Smooth muscle cell (in vitro differentiated cells): ENCODE measurements around the gene KDM4D. TPM values are rescaled to one million over a fixed set of nuclear protein-coding genes. Genes with fewer than 3 reads are reported as not detected.

Experiments
- DNase-seq: peaks from one replicate; lab custom pipeline; 2025; ENCODE audit not compliant: unreplicated experiment; lab: John Stamatoyannopoulos, UW
- H2AFZ ChIP-seq: fragments of 200-600 bp; sonication (generic); 2 replicates; pipeline ENCODE4 v1.6.0; 2016; ENCODE audit warnings: antibody characterized with exemption, low read depth, mild to moderate bottlenecking
- H3F3A ChIP-seq: fragments of 200-600 bp; sonication (generic); 2 replicates; pipeline ENCODE4 v1.6.0; 2017; ENCODE audit warnings: antibody characterized with exemption, low read depth
- H3K27ac ChIP-seq: fragments of 200-600 bp; sonication (generic); 2 replicates; pipeline ENCODE4 v1.5.1; 2016; ENCODE audit warnings: low read depth, mild to moderate bottlenecking
- H3K27me3 ChIP-seq: fragments of 200-600 bp; sonication (generic); 2 replicates; pipeline ENCODE4 v1.6.1; 2016; ENCODE audit warnings: low read depth, mild to moderate bottlenecking
- H3K36me3 ChIP-seq: fragments of 200-600 bp; sonication (generic); 2 replicates; pipeline ENCODE4 v1.5.1; 2016; ENCODE audit warnings: low read depth
- H3K4me1 ChIP-seq: fragments of 200-600 bp; sonication (generic); 2 replicates; pipeline ENCODE4 v1.5.1; 2016; ENCODE audit warnings: low read depth
- H3K4me2 ChIP-seq: fragments of 200-600 bp; sonication (generic); 2 replicates; pipeline ENCODE4 v1.6.0; 2016; ENCODE audit warnings: mild to moderate bottlenecking
- H3K4me3 ChIP-seq: fragments of 200-600 bp; sonication (generic); 2 replicates; pipeline ENCODE4 v1.5.1; 2016; ENCODE audit warnings: mild to moderate bottlenecking
- H3K79me2 ChIP-seq: fragments of 200-600 bp; sonication (generic); 2 replicates; pipeline ENCODE4 v1.6.0; 2016; ENCODE audit warnings: low read depth, mild to moderate bottlenecking
- H3K9ac ChIP-seq: fragments of 200-600 bp; sonication (generic); 2 replicates; pipeline ENCODE4 v1.6.0; 2016; ENCODE audit warnings: low read depth
- H3K9me3 ChIP-seq: fragments of 200-600 bp; sonication (generic); replicated peaks from 2 replicates; pipeline ENCODE4 v1.5.1; 2016; ENCODE audit warnings: low read depth
- H4K20me1 ChIP-seq: fragments of 200-600 bp; sonication (generic); 2 replicates; pipeline ENCODE4 v1.6.0; 2016; ENCODE audit warnings: low read depth
- CTCF ChIP-seq: fragments of 200-600 bp; sonication (generic); IDR thresholded peaks from 2 replicates; pipeline ENCODE4 v1.5.1; 2017; ENCODE audit warnings: borderline replicate concordance, mild to moderate bottlenecking, antibody characterized with exemption; ENCODE audit not compliant: insufficient read depth, poor library complexity, severe bottlenecking
- WGBS: methylation state at CpG from one replicate; pipeline ENCODE4 v1.1.7; 2016; ENCODE audit warnings: low lambda C conversion rate; 5-methylcytosine and 5-hydroxymethylcytosine counted together
- polyA plus RNA-seq: library from polyadenylated mRNA; unstranded; fragments of >200 nt; fragmentation: Nextera tagmentation; extraction: Ambion mirVana; gene quantifications from 2 replicates; pipeline ENCODE4 v1.2.1, GENCODE V29; 2016
- total RNA-seq: library from RNA; depleted of rRNA; stranded (reverse); fragments of >200 nt; gene quantifications from 2 replicates; pipeline ENCODE4 v1.2.3, GENCODE V29; 2014

KDM4D gene
- total and polyA plus RNA-seq, 2 experiments from 2014 or later, result 0.63 to 1.4 TPM

- H3F3A ChIP-seq, result peaks cover 10% of the 10 kb centered on the region
- H3K4me1 ChIP-seq, result no peaks in the 10 kb centered on the region
- no peak overlapping the region for H3K4me2 ChIP-seq
- TF ChIP-seq CTCF, result no peak
- H3K4me3 ChIP-seq, result no peak overlapping the region
- H3K27me3 ChIP-seq, result no peaks in the 10 kb centered on the region
- H2AFZ ChIP-seq, result no peak overlapping the region
- H3K9me3 ChIP-seq, result no peaks in the 10 kb centered on the region
- H3K27ac ChIP-seq, result no peak overlapping the region
- H4K20me1 ChIP-seq, result no peaks in the 10 kb centered on the region
- H3K79me2 ChIP-seq, result no peaks in the 10 kb centered on the region
- DNase-seq, result no peak
- 84% methylated on average over 4 of the region's 4 CpGs for WGBS
- H3K9ac ChIP-seq, result no peak overlapping the region
- H3K36me3 ChIP-seq, result no peaks in the 10 kb centered on the region
Measured at GRCh38 chr11:94946812-94947211, 26.7 kb upstream of the KDM4D start.

- H3K27ac ChIP-seq, result peak overlapping the region; percentile 75
- peak overlapping the region; percentile 78 for H3K4me2 ChIP-seq
- H3K4me1 ChIP-seq, result no peaks in the 10 kb centered on the region
- no peaks in the 10 kb centered on the region for H3K27me3 ChIP-seq
- no peaks in the 10 kb centered on the region for H3K79me2 ChIP-seq
- H4K20me1 ChIP-seq, result no peaks in the 10 kb centered on the region
- H3K9ac ChIP-seq, result no peak overlapping the region
- TF ChIP-seq CTCF, result no peak
- H3K36me3 ChIP-seq, result no peaks in the 10 kb centered on the region
- H3K4me3 ChIP-seq, result no peak overlapping the region
- DNase-seq, result no peak
- 56% methylated on average over 4 of the region's 4 CpGs for WGBS
- H3F3A ChIP-seq, result peaks cover 10% of the 10 kb centered on the region
- H3K9me3 ChIP-seq, result no peaks in the 10 kb centered on the region
- peak overlapping the region; percentile 71 for H2AFZ ChIP-seq
Measured at GRCh38 chr11:94948070-94948617, 25.4 kb upstream of the KDM4D start.

- no peaks in the 10 kb centered on the region for H3K9me3 ChIP-seq
- H3K9ac ChIP-seq, result no peak overlapping the region
- H3K27me3 ChIP-seq, result no peaks in the 10 kb centered on the region
- no peak for DNase-seq
- H3K4me3 ChIP-seq, result no peak overlapping the region
- no peaks in the 10 kb centered on the region for H4K20me1 ChIP-seq
- no peak for TF ChIP-seq CTCF
- 100% methylated on average over 1 of the region's 1 CpG for WGBS
- H3K27ac ChIP-seq, result no peak overlapping the region
- H2AFZ ChIP-seq, result no peak overlapping the region
- H3F3A ChIP-seq, result peaks cover 5% of the 10 kb centered on the region
- no peaks in the 10 kb centered on the region for H3K36me3 ChIP-seq
- no peak overlapping the region for H3K4me2 ChIP-seq
- no peaks in the 10 kb centered on the region for H3K4me1 ChIP-seq
- no peaks in the 10 kb centered on the region for H3K79me2 ChIP-seq
Measured at GRCh38 chr11:94954753-94955152, 18.8 kb upstream of the KDM4D start.

- no peak overlapping the region for H3K4me3 ChIP-seq
- H2AFZ ChIP-seq, result no peak overlapping the region
- peaks cover 5% of the 10 kb centered on the region for H3F3A ChIP-seq
- H4K20me1 ChIP-seq, result no peaks in the 10 kb centered on the region
- no peaks in the 10 kb centered on the region for H3K9me3 ChIP-seq
- no peak overlapping the region for H3K27ac ChIP-seq
- H3K79me2 ChIP-seq, result no peaks in the 10 kb centered on the region
- no peak overlapping the region for H3K4me2 ChIP-seq
- no peaks in the 10 kb centered on the region for H3K36me3 ChIP-seq
- no peaks in the 10 kb centered on the region for H3K4me1 ChIP-seq
- TF ChIP-seq CTCF, result no peak
- WGBS, result 59% methylated on average over 4 of the region's 4 CpGs
- DNase-seq, result no peak
- H3K27me3 ChIP-seq, result no peaks in the 10 kb centered on the region
- no peak overlapping the region for H3K9ac ChIP-seq
Measured at GRCh38 chr11:94956963-94957362, 16.5 kb upstream of the KDM4D start.
